ENCODE data around the gene JPT2. TPM values are rescaled to one million over a fixed set of nuclear protein-coding genes. Genes with fewer than 3 reads are reported as not detected.

JPT2 gene
- total and polyA plus RNA-seq, 8 donors, result 64.8 to 79.5 (median 72.3) TPM

- H3K4me1 ChIP-seq, result no peaks in the 10 kb centered on the region
- no peak overlapping the region for H3K4me3 ChIP-seq
- peaks cover 0 to 49% of the 10 kb centered on the region in 2 donors for H3K36me3 ChIP-seq
- intact Hi-C loops (cut with DNase I), result no loop called here
- H3K27me3 ChIP-seq, result no peaks in the 10 kb centered on the region
- H3K9me3 ChIP-seq, result no peaks in the 10 kb centered on the region
- ATAC-seq, result no peak
- DNase-seq, result peak in 1 of 4 donors; percentile 24
- H3K27ac ChIP-seq, result no peak overlapping the region
- TF ChIP-seq CTCF (IDR thresholded peaks at IDR 0.05), result no peak
Observed at GRCh38 chr16:1647856-1648255, 30.2 kb upstream of the JPT2 start.

- intact Hi-C loops (cut with DNase I), result no loop called here
- Histone ChIP-seq H3K9me3 (no peaks in the 10 kb centered on the region), H3K27ac (no peak overlapping the region), H3K4me1 (no peaks in the 10 kb centered on the region), H3K27me3 (no peaks in the 10 kb centered on the region), H3K4me3 (no peak overlapping the region), H3K36me3 (peaks cover 0 to 51% of the 10 kb centered on the region in 2 donors)
- TF ChIP-seq CTCF (IDR thresholded peaks at IDR 0.05), result no peak
- DNase-seq, result no peak
- ATAC-seq, result no peak
Observed at GRCh38 chr16:1650131-1650530, 27.9 kb upstream of the JPT2 start.

GRCh38 chr16:1651094-1651973 is 26.7 kb upstream of the JPT2 start:
- Histone ChIP-seq H3K27ac (no peak overlapping the region), H3K36me3 (peaks cover 0 to 56% of the 10 kb centered on the region in 2 donors), H3K9me3 (no peaks in the 10 kb centered on the region), H3K27me3 (no peaks in the 10 kb centered on the region), H3K4me1 (no peaks in the 10 kb centered on the region), H3K4me3 (no peak overlapping the region)
- ATAC-seq, result no peak
- intact Hi-C loops (cut with DNase I), result no loop called here
- DNase-seq, result peak in 1 of 4 donors; percentile 17
- no peak for TF ChIP-seq CTCF (IDR thresholded peaks at IDR 0.05)

GRCh38 chr16:1651974-1652312 is 26.1 kb upstream of the JPT2 start:
- intact Hi-C loops (cut with DNase I), result no loop called here
- ATAC-seq (no peak), DNase-seq (no peak)
- Histone ChIP-seq H3K4me3 (no peak overlapping the region), H3K27me3 (no peaks in the 10 kb centered on the region), H3K36me3 (peaks cover 0 to 59% of the 10 kb centered on the region in 2 donors), H3K9me3 (no peaks in the 10 kb centered on the region), H3K27ac (no peak overlapping the region), H3K4me1 (no peaks in the 10 kb centered on the region)
- TF ChIP-seq CTCF (IDR thresholded peaks at IDR 0.05), result no peak

- no peak for TF ChIP-seq CTCF (IDR thresholded peaks at IDR 0.05)
- H3K4me3 ChIP-seq, result no peak overlapping the region
- ATAC-seq (no peak), DNase-seq (peak in 1 of 4 donors; percentile 53)
- H3K27me3 ChIP-seq, result no peaks in the 10 kb centered on the region
- no peaks in the 10 kb centered on the region for H3K9me3 ChIP-seq
- no peak overlapping the region for H3K27ac ChIP-seq
- no peaks in the 10 kb centered on the region for H3K4me1 ChIP-seq
- H3K36me3 ChIP-seq, result peaks cover 0 to 69% of the 10 kb centered on the region in 2 donors
- intact Hi-C loops (cut with DNase I), result no loop called here
Observed at GRCh38 chr16:1653023-1653422, 25.1 kb upstream of the JPT2 start.

All from left lung (tissue), 10 donors.